GM12878 (cell line): ENCODE measurements around the gene GOT2. TPM values are rescaled to one million over a fixed set of nuclear protein-coding genes. Genes with fewer than 3 reads are reported as not detected.
"Not testable (repeated sequence)": the region's sequence is repeated elsewhere in the genome, so short reads cannot be mapped to it uniquely, and the experiment has no call there.

Experiments used
- ATAC-seq: fragments of 200-7000 bp; cut with Tn5 transposase; 3 replicates; pipeline ENCODE4 v1.9.1; 2020; ENCODE audit warnings: mild to moderate bottlenecking, moderate library complexity
- BruUV-seq: library from RNA; stranded (reverse); fragments of 400-500 nt; replicated peaks from 2 replicates; lab custom pipeline; 2021; lab: Mats Ljungman, UMichigan
- CTCF ChIA-PET: fragments of 300-600 bp; sonication (Branson Sonifier 250); formaldehyde crosslinking; extraction: SDS; loops from one replicate; lab custom pipeline; 2021; ENCODE audit warnings: inconsistent platforms; lab: Yijun Ruan, JAX
- POLR2A ChIA-PET: fragments of 350-600 bp; formaldehyde crosslinking; extraction: SDS; loops from one replicate; lab custom pipeline; 2021; ENCODE audit warnings: inconsistent platforms; lab: Charles Lee
- RAD21 ChIA-PET: fragments of 300-600 bp; sonication (Branson Sonifier 250); formaldehyde crosslinking; loops from one replicate; lab custom pipeline; 2023; ENCODE audit warnings: antibody characterized with exemption; ENCODE audit not compliant: unreplicated experiment; lab: Charles Lee
- SMC1A ChIA-PET: fragments of 300-600 bp; sonication (Branson Sonifier 250); formaldehyde crosslinking; loops from one replicate; lab custom pipeline; 2023; ENCODE audit not compliant: unreplicated experiment, uncharacterized antibody; lab: Charles Lee
- DNase-seq: peaks from one replicate; pipeline ENCODE4 v3.0.0-alpha.2; 2011; ENCODE audit warnings: low read depth, low spot score
- FAIRE-seq: peaks from 3 replicates; lab custom pipeline; 2011; peaks lifted over from hg19 to GRCh38; lab: Jason Lieb, UNC
- H2AFZ ChIP-seq: 2 replicates; pipeline ENCODE4 v1.6.0; 2011; ENCODE audit warnings: low read depth, low read length, control low read depth; ENCODE audit not compliant: control insufficient read depth
- H3K27ac ChIP-seq: 2 replicates; pipeline ENCODE4 v1.5.1; 2011; ENCODE audit warnings: control low read depth; ENCODE audit not compliant: control insufficient read depth, insufficient read depth
- H3K27me3 ChIP-seq, 2 experiments: replicated peaks in 1 of 2; 2 replicates each; pipeline versions ENCODE4 v1.6.0 to v1.6.1; 2011; ENCODE audit warnings: low read length in 1 of 2; ENCODE audit not compliant: control insufficient read depth in 2 of 2, insufficient read depth in 2 of 2
- H3K36me3 ChIP-seq, 2 experiments: 2 replicates each; pipeline ENCODE4 v1.5.1; 2011; ENCODE audit warnings: low read length in 1 of 2; ENCODE audit not compliant: control insufficient read depth in 2 of 2, insufficient read depth in 2 of 2
- H3K4me1 ChIP-seq: 2 replicates; pipeline ENCODE4 v1.6.1; 2011; ENCODE audit warnings: mild to moderate bottlenecking, low read length, moderate library complexity, mixed read lengths; ENCODE audit not compliant: control insufficient read depth, insufficient read depth
- H3K4me2 ChIP-seq: 2 replicates; pipeline ENCODE4 v1.6.0; 2011; ENCODE audit warnings: control low read depth; ENCODE audit not compliant: control insufficient read depth, insufficient read depth
- H3K4me3 ChIP-seq: fragments of 200-600 bp; sonication (generic); 2 replicates; pipeline ENCODE4 v1.5.1; 2016
- H3K79me2 ChIP-seq: 2 replicates; pipeline ENCODE4 v1.6.0; 2011; ENCODE audit warnings: low read length; ENCODE audit not compliant: control insufficient read depth, insufficient read depth
- H3K9ac ChIP-seq: 2 replicates; pipeline ENCODE4 v1.8.0; 2011; ENCODE audit warnings: low read length, control low read depth, mixed read lengths; ENCODE audit not compliant: control insufficient read depth, insufficient read depth
- H3K9me3 ChIP-seq: replicated peaks from 3 replicates; pipeline ENCODE4 v1.5.1; 2011; ENCODE audit warnings: mild to moderate bottlenecking, low read length; ENCODE audit not compliant: control insufficient read depth, insufficient read depth
- H4K20me1 ChIP-seq: 2 replicates; pipeline ENCODE4 v1.6.0; 2011; ENCODE audit not compliant: control insufficient read depth, insufficient read depth
- ATF3 ChIP-seq: IDR thresholded peaks from 2 replicates; pipeline ENCODE4 v1.6.1; 2011; ENCODE audit warnings: low read depth, mild to moderate bottlenecking, low read length, moderate library complexity, borderline replicate concordance; ENCODE audit errors: extremely low read depth
- CTCF ChIP-seq, 3 experiments: IDR thresholded peaks in 2 of 3; conservative IDR thresholded peaks in 1 of 3; 2 replicates each; pipeline ENCODE4 v1.5.1; 2011; ENCODE audit warnings: low read depth in 3 of 3, low read length in 3 of 3, mild to moderate bottlenecking in 3 of 3, control low read depth in 2 of 3, moderate library complexity in 2 of 3, inconsistent platforms in 1 of 3, mixed read lengths in 1 of 3; ENCODE audit not compliant: control insufficient read depth in 2 of 3, insufficient read depth in 1 of 3; ENCODE audit errors: extremely low read depth in 1 of 3
- EGR1 ChIP-seq, 2 experiments: IDR thresholded peaks; 1 replicate in 1 of 2; 2 replicates in 1 of 2; pipeline ENCODE4 v1.6.1; 2011 to 2012; ENCODE audit warnings: low read depth in 2 of 2, low read length in 2 of 2, borderline replicate concordance in 1 of 2, mild to moderate bottlenecking in 1 of 2, moderate library complexity in 1 of 2
- IKZF2 ChIP-seq, 2 experiments: fragments of 450-650 bp; IDR thresholded peaks; 2 replicates each; pipeline ENCODE4 v1.6.1; 2017; ENCODE audit warnings: mild to moderate bottlenecking in 2 of 2, moderate library complexity in 2 of 2
- LARP7 ChIP-seq: fragments of 450-650 bp; IDR thresholded peaks from 2 replicates; pipeline ENCODE4 v1.6.1; 2017; ENCODE audit warnings: mild to moderate bottlenecking
- MAX ChIP-seq: IDR thresholded peaks from 2 replicates; pipeline ENCODE4 v1.6.1; 2012; ENCODE audit warnings: low read depth, low read length, improper control_type of control experiment
- MYB ChIP-seq: fragments of 150-350 bp; IDR thresholded peaks from 2 replicates; pipeline ENCODE4 v1.6.1; 2014; ENCODE audit warnings: mild to moderate bottlenecking, low read depth, low read length, borderline replicate concordance
- SMAD5 ChIP-seq: IDR thresholded peaks from 2 replicates; pipeline ENCODE4 v1.6.1; 2016; ENCODE audit warnings: antibody characterized with exemption, low read depth
- SMC3 ChIP-seq: IDR thresholded peaks from 2 replicates; pipeline ENCODE4 v1.6.1; 2011; ENCODE audit warnings: low read length, improper control_type of control experiment, borderline replicate concordance
- SUPT20H ChIP-seq: IDR thresholded peaks from 2 replicates; pipeline ENCODE4 v1.6.1; 2011; ENCODE audit warnings: low read depth, mild to moderate bottlenecking, low read length, moderate library complexity, borderline replicate concordance; ENCODE audit not compliant: control insufficient read depth
- WGBS: methylation state at CpG from one replicate; pipeline ENCODE4 v1.1.6; 2016; ENCODE audit warnings: low lambda C conversion rate; ENCODE audit not compliant: insufficient replicate concordance, insufficient coverage; ENCODE audit errors: missing lambda C conversion rate; 5-methylcytosine and 5-hydroxymethylcytosine counted together
- in situ Hi-C: fragments of 300-500 bp; cut with MboI; formaldehyde crosslinking; loops from 9 replicates; pipeline ENCODE4 v1.14.3; 2018; ENCODE audit warnings: mixed read lengths
- intact Hi-C: fragments of 100-400 bp; cut with micrococcal nuclease; formaldehyde crosslinking; loops from one replicate; pipeline ENCODE4 v1.14.2; 2022; ENCODE audit not compliant: unreplicated experiment
- polyA plus RNA-seq, 11 experiments: library from polyadenylated mRNA; depleted of rRNA in 4 of 11; unstranded in 6 of 11; stranded (reverse) in 5 of 11; fragments of >200 nt; fragmentation: Nextera tagmentation in 4 of 11; fragmentation: Illumina TruSeq in 1 of 11; extraction: Ambion mirVana in 4 of 11; extraction: Trizol in 1 of 11; gene quantifications; 1 replicate in 1 of 11; 2 replicates in 10 of 11; pipeline versions ENCODE4 v1.2.1 to v1.2.3, GENCODE V29; 2011 to 2016; ENCODE audit warnings: inconsistent platforms in 2 of 11, missing spikeins in 2 of 11, low read depth in 1 of 11
- total RNA-seq, 4 experiments: library from RNA; depleted of rRNA in 3 of 4; stranded (reverse); fragments of >200 nt in 3 of 4; fragmentation: Illumina TruSeq in 1 of 4; extraction: Trizol in 1 of 4; gene quantifications; 2 replicates each; pipeline versions ENCODE4 v1.2.1 to v1.2.3, GENCODE V29; 2013 to 2021
- TF ChIP-seq, protein P1 (sequence below): fragments of 450-650 bp; IDR thresholded peaks from 2 replicates; pipeline ENCODE4 v1.6.1; 2017; ENCODE audit warnings: mild to moderate bottlenecking, moderate library complexity

GOT2 gene
- total and polyA plus RNA-seq, 10 of the 15 experiments (the other 5 are each of a cell fraction or from before 2014, with no cell fraction given) = 41.7 to 235 (median 83.7) TPM

GRCh38 chr16:58738672-58739296 is 4.7 kb upstream of the GOT2 start (continued):
- no peak for TF ChIP-seq IKZF2 (IDR thresholded peaks at IDR 0.05)
- no peak for TF ChIP-seq MAX
- TF ChIP-seq MYB = no peak
- TF ChIP-seq CTCF (IDR thresholded peaks at IDR 0.05 in 2 of 3, conservative IDR thresholded peaks at IDR 0.05 in 1 of 3; ENCODE audit: control insufficient read depth in 2 of 3, extremely low read depth in 1 of 3, insufficient read depth in 1 of 3, low read depth in 3 of 3, low read length in 3 of 3) = no peak
- TF ChIP-seq LARP7 = no peak
- no peak for TF ChIP-seq ATF3
- TF ChIP-seq EGR1 (IDR thresholded peaks at IDR 0.05; ENCODE audit: borderline replicate concordance in 1 of 2, low read depth in 2 of 2, low read length in 2 of 2) = no peak
- TF ChIP-seq, protein P1, sequence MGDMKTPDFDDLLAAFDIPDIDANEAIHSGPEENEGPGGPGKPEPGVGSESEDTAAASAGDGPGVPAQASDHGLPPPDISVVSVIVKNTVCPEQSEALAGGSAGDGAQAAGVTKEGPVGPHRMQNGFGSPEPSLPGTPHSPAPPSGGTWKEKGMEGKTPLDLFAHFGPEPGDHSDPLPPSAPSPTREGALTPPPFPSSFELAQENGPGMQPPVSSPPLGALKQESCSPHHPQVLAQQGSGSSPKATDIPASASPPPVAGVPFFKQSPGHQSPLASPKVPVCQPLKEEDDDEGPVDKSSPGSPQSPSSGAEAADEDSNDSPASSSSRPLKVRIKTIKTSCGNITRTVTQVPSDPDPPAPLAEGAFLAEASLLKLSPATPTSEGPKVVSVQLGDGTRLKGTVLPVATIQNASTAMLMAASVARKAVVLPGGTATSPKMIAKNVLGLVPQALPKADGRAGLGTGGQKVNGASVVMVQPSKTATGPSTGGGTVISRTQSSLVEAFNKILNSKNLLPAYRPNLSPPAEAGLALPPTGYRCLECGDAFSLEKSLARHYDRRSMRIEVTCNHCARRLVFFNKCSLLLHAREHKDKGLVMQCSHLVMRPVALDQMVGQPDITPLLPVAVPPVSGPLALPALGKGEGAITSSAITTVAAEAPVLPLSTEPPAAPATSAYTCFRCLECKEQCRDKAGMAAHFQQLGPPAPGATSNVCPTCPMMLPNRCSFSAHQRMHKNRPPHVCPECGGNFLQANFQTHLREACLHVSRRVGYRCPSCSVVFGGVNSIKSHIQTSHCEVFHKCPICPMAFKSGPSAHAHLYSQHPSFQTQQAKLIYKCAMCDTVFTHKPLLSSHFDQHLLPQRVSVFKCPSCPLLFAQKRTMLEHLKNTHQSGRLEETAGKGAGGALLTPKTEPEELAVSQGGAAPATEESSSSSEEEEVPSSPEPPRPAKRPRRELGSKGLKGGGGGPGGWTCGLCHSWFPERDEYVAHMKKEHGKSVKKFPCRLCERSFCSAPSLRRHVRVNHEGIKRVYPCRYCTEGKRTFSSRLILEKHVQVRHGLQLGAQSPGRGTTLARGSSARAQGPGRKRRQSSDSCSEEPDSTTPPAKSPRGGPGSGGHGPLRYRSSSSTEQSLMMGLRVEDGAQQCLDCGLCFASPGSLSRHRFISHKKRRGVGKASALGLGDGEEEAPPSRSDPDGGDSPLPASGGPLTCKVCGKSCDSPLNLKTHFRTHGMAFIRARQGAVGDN = no peak
- no peak for TF ChIP-seq SUPT20H
- no peak for TF ChIP-seq SMC3
- no peak for TF ChIP-seq SMAD5

- CTCF ChIA-PET = interaction anchor here (0.6 kb wide), 1 partner anchor 98 kb away, joined by 4 read pairs; no protein-coding TSS in a partner anchor
- H2AFZ ChIP-seq, SMC1A ChIA-PET, BruUV-seq, FAIRE-seq, RAD21 ChIA-PET, H3K27me3 ChIP-seq, H3K36me3 ChIP-seq, DNase-seq, H3K4me1 ChIP-seq, H4K20me1 ChIP-seq, H3K27ac ChIP-seq, H3K4me2 ChIP-seq, H3K9ac ChIP-seq, ATAC-seq, H3K9me3 ChIP-seq, H3K4me3 ChIP-seq, POLR2A ChIA-PET: not testable (repeated sequence)
- in situ Hi-C loops (loop anchor here (25.0 kb wide), 1 partner anchor 224 kb away; the partner anchor contains the start of genes NDRG4 and SETD6), intact Hi-C loops (loop anchor here (5.0 kb wide), 1 partner anchor 234 kb away; the partner anchor contains the start of gene NDRG4)
- 64% methylated on average over 3 of the region's 3 CpGs for WGBS
- peaks cover 30% of the 10 kb centered on the region for H3K79me2 ChIP-seq
These were observed 2.2 kb upstream of the GOT2 start for GRCh38 chr16:58736341-58736740.
